Stomach smooth muscle (tissue), 2 donors: ENCODE measurements around the gene RPS21.

Source experiments
- H3K27ac ChIP-seq: one replicate; pipeline ENCODE4 v1.7.0; 2013; ENCODE audit warnings: mild to moderate bottlenecking, low read length, inconsistent platforms
- H3K27me3 ChIP-seq, 2 donors: one replicate each; pipeline ENCODE4 v1.7.0; 2013; ENCODE audit warnings: low read length in 2 of 2; ENCODE audit not compliant: insufficient read depth in 2 of 2, control insufficient read depth in 1 of 2
- H3K36me3 ChIP-seq, 2 donors: one replicate each; pipeline ENCODE4 v1.7.0; 2013; ENCODE audit warnings: low read length in 2 of 2; ENCODE audit not compliant: control insufficient read depth in 2 of 2, insufficient read depth in 2 of 2
- H3K4me1 ChIP-seq: one replicate; pipeline ENCODE4 v1.7.0; 2013; ENCODE audit warnings: low read length; ENCODE audit not compliant: control insufficient read depth, insufficient read depth
- H3K4me3 ChIP-seq, 2 donors: one replicate each; pipeline ENCODE4 v1.7.0; 2013; ENCODE audit warnings: low read length in 2 of 2
- H3K9ac ChIP-seq, 2 donors: one replicate each; pipeline ENCODE4 v1.7.0; 2013; ENCODE audit warnings: low read length in 2 of 2, mild to moderate bottlenecking in 1 of 2
- H3K9me3 ChIP-seq, 2 donors: one replicate each; pipeline ENCODE4 v1.7.0; 2013; ENCODE audit warnings: low read length in 2 of 2; ENCODE audit not compliant: control insufficient read depth in 2 of 2
- donor health status: healthy.
- donor health status: Pancreatic carcinoma.

RPS21 gene

DNA sequence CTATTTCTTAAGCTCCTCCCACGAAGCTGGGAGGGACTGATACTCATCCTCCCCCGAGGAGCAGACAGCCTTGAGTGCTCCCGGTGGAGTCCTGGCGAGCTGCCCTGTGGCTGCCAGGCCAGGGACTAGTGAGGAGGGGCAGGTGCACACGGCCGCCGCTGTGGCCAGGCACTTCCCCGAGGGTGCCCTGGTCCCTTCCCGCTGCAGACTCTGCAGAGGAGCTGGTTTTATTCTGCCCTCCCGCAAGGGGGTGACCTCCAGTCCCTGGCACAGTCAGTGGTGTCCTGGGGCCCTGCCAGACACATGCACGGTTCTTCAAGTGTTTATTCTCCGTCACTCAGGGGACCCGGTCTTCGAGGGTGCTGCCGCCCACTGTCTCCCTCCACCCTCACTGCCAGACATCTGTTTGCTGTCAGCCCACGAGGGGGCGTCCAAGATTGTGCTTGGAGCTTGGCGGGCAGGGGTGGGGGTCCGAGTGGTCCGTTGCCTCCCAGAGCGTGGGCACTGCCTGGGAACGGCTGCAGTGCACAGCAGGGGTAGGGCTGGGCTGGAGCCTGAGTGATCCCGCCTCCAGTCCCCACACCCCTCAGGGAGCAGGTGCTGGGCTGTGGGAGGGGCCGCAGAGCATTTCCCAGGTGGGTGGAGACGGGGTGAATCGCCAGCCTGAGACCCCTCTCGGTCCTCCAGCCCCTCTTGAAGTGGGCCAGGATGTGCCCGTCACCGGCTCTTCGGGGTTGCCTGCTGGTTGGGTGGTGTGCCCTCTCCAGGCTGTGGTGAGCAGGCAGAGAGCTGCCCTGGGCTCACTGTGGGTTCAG is 23.2 kb downstream of the RPS21 start:
- Histone ChIP-seq H3K4me1 (peaks cover 34% of the 10 kb centered on the region), H3K4me3 (peak overlapping the region in 1 of 2 donors; percentile 15), H3K9ac (no peak overlapping the region), H3K9me3 (no peaks in the 10 kb centered on the region), H3K36me3 (no peaks in the 10 kb centered on the region), H3K27ac (peak overlapping the region; percentile 41), H3K27me3 (no peaks in the 10 kb centered on the region)

DNA sequence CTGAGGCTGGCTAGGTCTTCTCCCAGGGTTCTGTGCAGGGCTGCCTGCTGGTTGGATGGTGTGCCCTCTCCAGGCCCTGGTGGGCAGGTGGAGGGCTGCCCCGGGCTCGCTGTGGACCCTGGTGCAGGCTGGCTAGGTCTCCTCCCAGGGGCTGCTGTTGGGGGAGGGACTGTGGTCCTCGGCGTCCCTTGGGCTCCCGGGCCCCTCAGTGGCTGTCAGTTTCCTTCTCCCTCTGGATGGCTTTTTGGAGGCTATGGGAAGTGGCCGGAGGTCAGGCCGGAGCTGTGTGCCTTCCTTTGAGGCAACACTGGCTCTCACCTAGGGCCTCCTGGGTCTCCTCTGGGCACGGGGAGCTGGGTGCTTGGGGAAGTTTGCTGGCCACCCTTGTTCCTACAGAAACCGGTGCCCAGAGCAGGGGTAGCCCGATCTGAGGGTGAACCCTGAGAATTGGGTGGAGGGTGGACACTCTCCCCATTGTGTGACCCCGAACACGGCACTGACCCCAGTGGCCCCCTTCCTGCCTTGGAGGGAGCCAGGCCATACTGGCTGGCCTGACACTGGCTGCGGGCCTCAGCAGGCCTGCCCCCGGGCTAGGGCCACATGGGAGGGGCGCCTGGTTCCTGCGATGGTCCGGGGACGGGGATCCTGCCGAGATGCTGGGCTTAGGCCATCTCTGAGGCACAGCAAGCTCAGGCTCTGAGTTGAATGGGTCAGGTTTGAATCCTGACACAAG is 24.0 kb downstream of the RPS21 start:
- Histone ChIP-seq H3K4me3 (no peak overlapping the region), H3K27me3 (no peaks in the 10 kb centered on the region), H3K9ac (no peak overlapping the region), H3K27ac (no peak overlapping the region), H3K9me3 (no peaks in the 10 kb centered on the region), H3K36me3 (no peaks in the 10 kb centered on the region), H3K4me1 (peaks cover 26% of the 10 kb centered on the region)

DNA sequence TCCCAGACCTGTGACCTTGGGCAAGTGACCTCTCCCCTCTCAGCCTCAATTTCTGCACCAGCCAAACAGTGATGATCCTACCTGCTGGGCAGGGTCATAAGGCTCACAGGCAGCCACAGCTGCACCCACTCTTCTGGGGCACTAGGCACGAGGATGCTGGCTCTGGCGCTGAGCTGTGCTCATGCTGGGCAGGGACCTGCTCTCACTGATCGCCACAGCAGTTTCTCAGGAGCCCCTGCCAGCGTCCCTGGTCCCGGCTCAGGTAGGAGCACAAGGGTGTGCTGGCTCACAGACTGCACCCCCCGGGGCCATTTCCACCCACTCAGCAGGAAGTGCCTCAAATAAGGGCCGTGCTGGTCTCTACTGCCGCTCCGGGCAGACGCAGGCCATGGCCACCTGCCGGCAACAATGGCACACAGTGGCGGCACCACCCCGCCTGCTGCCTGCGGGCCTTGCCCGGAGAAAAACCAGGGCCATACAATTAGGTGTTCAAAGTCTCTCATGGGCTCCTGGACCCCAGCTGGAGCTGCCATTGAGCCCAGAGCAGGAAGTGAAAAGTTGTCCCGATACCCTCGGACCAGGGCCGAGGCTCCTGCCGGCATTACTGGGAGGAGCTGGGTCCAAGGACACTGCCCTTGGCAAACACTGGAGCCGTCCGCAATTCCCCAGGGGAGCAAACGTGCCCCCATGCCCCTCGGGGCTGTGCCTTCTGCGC is 24.7 kb downstream of the RPS21 start:
- Histone ChIP-seq H3K4me1 (peaks cover 19% of the 10 kb centered on the region), H3K36me3 (no peaks in the 10 kb centered on the region), H3K27me3 (no peaks in the 10 kb centered on the region), H3K27ac (no peak overlapping the region), H3K9ac (no peak overlapping the region), H3K9me3 (no peaks in the 10 kb centered on the region), H3K4me3 (no peak overlapping the region)

DNA sequence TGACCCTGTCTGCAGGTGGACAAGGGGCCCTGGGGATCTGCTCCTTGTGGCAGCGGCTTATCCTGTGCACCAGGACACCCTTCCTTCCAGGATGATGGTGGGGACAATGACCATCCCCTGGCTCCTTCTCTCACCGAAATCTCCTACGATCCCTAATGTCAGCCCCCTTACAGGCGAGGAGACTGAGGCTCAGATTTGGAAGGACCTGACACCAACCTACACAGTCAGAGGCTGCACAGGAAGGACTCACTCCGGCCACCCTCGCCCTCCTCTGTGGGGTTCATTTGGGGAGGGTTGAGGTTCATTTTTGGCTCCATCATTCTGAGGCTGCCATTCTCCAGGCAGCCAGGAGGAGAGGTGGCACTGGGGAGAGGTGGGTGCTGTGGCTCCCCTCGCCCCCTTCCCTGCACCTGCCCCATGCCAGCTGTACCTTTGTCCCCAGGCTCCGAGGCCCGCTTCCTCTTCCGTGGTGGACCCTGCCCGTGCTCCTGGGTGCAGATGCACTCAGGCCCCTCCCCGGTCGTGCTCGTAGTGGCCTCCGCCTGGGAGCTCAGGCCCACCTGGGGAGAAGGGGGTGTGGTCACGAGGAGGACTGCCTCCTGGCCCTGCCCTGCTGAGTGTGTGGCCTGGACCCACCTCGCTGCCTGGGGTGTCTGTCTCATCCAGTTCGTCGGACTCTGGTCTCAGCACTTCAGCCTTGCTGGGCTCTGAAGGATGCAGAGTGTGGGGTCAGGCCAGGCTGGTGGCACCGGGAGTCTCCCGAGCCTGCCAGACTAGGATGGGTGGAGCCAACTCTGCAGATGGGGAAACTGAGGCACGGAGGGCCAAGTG is 25.5 kb downstream of the RPS21 start:
- Histone ChIP-seq H3K9ac (no peak overlapping the region), H3K36me3 (no peaks in the 10 kb centered on the region), H3K4me3 (no peak overlapping the region), H3K27me3 (no peaks in the 10 kb centered on the region), H3K27ac (no peak overlapping the region), H3K9me3 (no peaks in the 10 kb centered on the region), H3K4me1 (peaks cover 16% of the 10 kb centered on the region)

DNA sequence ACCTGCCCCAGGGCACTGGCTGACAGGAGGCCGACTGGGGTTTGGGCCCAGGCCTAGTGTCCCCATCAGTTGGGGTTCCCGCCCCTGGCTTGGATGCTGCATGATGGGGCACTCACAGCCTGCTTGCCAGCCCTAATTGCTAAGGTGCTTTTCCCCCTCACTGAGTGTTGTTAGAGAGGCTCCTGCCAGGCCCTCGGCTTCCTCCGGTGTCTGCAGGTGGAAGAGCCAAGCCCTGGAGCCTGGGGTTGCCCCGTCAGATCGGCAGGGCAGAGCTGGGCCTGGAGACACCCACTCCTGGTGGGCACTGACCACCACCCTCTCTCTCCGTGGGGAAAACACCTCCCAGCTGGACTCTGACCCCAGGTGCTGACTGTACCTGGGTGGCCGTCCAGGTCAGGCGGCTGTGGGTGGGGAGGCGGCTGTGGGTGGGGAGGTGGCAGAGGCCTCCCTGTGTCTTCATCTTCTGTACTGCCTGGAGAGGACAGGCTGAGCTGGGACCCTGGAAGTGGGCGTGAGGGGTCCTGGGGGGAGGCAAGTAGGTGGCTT is 26.2 kb downstream of the RPS21 start:
- H3K9ac ChIP-seq: no peak overlapping the region

DNA sequence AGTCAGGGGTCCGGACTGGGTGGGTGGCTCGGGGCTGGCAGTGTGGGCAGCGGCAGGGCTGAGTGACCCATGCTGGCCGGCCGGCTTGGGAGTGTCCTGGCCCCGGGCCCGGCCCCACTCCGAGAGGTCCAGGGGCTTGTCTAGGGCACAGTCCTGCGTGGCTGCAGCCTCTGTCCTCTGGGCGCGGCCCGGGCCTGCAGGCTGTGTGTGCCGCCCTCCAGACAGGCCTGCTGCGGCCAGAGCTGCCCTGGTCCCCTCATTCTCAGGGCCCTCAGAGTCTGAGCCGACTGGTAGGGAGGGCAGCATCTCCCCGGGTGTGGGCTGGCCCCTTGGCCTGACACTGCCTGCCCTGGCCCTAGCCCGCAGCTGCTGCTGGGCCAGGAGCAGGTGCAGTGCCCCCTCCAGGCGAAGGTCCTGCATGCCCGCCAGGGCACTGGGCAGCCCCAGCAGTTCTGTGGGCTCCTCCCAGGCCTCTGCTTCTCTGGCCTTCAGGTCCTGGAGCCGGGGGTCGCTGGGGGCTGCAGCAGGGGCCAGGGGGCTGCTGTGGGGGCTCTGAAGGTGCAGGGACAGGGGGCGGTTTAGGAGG is 27.1 kb downstream of the RPS21 start:
- H3K4me3 ChIP-seq: no peak overlapping the region
- H3K27ac ChIP-seq: no peak overlapping the region
- no peak overlapping the region for H3K9ac ChIP-seq
- H3K36me3 ChIP-seq: no peaks in the 10 kb centered on the region
- peaks cover 12% of the 10 kb centered on the region for H3K4me1 ChIP-seq
- H3K27me3 ChIP-seq: no peaks in the 10 kb centered on the region
- H3K9me3 ChIP-seq: no peaks in the 10 kb centered on the region

More for the DNA sequence above, 26.2 kb downstream of the RPS21 start:
- Histone ChIP-seq H3K36me3 (no peaks in the 10 kb centered on the region), H3K9me3 (no peaks in the 10 kb centered on the region), H3K4me1 (peaks cover 12% of the 10 kb centered on the region), H3K27me3 (no peaks in the 10 kb centered on the region), H3K27ac (no peak overlapping the region), H3K4me3 (no peak overlapping the region)

DNA sequence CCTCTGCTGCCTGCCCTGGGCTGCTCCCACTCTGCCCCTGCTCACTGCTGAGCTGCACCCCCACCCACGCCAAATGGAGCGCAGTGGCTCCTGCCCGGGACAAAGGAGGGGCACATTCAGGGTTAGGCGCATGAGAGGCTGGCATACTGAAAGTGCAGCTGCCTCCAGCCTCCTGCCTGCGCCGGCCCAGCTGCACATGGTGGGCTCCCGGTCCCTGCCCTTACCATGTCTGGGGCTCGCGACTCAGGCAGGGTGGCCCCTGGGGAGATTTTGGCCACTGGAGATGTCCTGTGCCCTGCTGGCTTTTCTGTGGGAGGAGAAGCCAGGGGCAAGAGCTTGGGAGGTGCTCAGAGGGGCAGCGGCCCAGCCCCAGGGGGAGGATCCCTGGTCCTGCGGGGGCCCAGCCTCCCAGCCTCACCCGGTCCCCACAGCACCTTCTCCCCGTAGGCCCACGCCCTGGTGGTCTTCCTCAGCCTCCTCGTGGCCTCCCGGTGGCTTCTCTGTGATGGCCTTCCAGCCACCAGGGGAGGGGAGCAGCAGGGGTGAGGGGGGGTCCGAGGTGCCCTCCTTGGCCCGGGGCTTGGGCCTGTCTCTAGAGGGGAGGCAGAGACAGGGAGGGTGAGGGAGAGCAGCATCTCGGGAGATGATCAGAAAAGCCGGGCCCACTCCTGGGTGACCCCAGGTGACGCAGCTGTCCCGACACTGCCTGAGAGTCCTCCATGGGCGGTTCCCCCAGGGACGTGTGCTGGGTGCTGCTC is 28.6 kb downstream of the RPS21 start:
- Histone ChIP-seq H3K9me3 (no peaks in the 10 kb centered on the region), H3K9ac (no peak overlapping the region), H3K27ac (no peak overlapping the region), H3K4me3 (no peak overlapping the region), H3K4me1 (peaks cover 2% of the 10 kb centered on the region), H3K36me3 (no peaks in the 10 kb centered on the region), H3K27me3 (no peaks in the 10 kb centered on the region)

DNA sequence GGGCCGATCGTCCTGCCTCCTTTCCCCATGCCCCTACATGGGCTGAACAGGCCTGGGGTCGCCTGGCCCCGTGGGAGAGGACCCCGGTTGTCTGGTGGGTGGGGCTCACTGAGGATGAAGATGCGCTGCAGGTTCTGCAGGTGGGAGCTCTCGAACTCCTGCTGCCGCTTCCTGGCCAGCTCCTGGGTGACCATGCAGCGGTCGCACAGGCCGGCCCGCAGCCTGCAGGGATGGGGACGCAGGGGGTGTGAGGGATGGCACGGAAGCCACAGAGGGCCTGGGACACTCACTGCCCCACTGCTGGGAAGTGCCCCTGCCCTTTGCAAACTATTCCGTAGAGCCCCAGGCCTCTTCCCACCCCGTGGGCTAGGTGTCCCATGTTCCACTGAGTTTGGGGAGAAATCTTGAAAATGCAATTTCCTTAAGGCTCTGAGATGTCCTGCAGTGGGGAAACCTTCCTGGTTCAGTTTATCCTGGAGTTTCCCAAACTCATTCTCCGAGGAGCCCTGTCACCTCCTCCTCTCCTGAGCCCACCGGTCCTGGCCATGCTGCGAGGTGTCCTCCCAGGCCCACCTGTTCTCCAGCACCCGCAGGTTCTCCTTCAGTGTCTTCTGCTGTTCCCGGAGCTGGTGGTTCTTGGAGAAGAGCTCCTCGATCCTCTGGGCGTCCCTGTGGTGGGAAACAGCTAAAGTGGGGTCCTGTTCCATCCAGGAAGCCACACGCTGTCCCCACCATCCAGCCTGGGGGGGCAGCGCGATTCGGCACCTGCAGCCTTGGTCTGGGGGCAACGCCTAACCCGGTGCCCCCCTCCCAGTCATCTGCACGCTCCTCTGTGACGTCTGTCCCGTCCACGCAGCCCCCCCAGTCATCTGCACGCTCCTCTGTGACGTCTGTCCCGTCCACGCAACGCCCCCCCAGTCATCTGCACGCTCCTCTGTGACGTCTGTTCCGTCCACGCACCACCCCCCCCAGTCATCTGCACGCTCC is 30.0 kb downstream of the RPS21 start:
- Histone ChIP-seq H3K36me3 (no peaks in the 10 kb centered on the region), H3K27me3 (no peaks in the 10 kb centered on the region), H3K4me1 (no peaks in the 10 kb centered on the region)

More for the DNA sequence above, 30.0 kb downstream of the RPS21 start:
- Histone ChIP-seq H3K9ac (no peak overlapping the region), H3K9me3 (no peaks in the 10 kb centered on the region), H3K27ac (no peak overlapping the region), H3K4me3 (no peak overlapping the region)
